K562 (cell line): ENCODE data around the gene SDF4. TPM values are rescaled to one million over a fixed set of nuclear protein-coding genes. Genes with fewer than 3 reads are reported as not detected.

Experiments used
- BRF2 ChIP-seq: IDR thresholded peaks from 3 replicates; pipeline ENCODE4 v1.6.1; 2011; ENCODE audit warnings: borderline replicate concordance, mild to moderate bottlenecking; ENCODE audit not compliant: insufficient read length, insufficient read depth
- CHD4 ChIP-seq: fragments of 200-600 bp; sonication (generic); IDR thresholded peaks from 3 replicates; pipeline ENCODE4 v1.6.1; 2012; ENCODE audit warnings: low read depth, mild to moderate bottlenecking, mixed read lengths, low read length, inconsistent platforms; ENCODE audit not compliant: insufficient read depth, insufficient replicate concordance, poor library complexity, severe bottlenecking
- FOXA1 ChIP-seq: fragments of 450-650 bp; IDR thresholded peaks from 2 replicates; pipeline ENCODE4 v1.6.1; 2016; ENCODE audit warnings: mild to moderate bottlenecking, borderline replicate concordance
- FOXA3 ChIP-seq, 2 experiments: fragments of 450-650 bp in 1 of 2; sonication (generic) in 1 of 2; formaldehyde crosslinking; IDR thresholded peaks in 1 of 2; conservative IDR thresholded peaks in 1 of 2; 2 replicates each; pipeline versions ENCODE4 v1.4.0 to v1.8.0; 2020 to 2022; ENCODE audit warnings: mild to moderate bottlenecking in 2 of 2, missing genetic modification reagents in 1 of 2
- GATAD2B ChIP-seq: fragments of 450-650 bp; IDR thresholded peaks from 2 replicates; pipeline ENCODE4 v1.6.1; 2017; ENCODE audit warnings: mild to moderate bottlenecking, borderline replicate concordance
- MBD2 ChIP-seq: sonication (generic); IDR thresholded peaks from 2 replicates; pipeline ENCODE4 v1.6.1; 2016; ENCODE audit warnings: low read depth, borderline replicate concordance
- MCM2 ChIP-seq: fragments of 450-650 bp; IDR thresholded peaks from 2 replicates; pipeline ENCODE4 v1.6.1; 2017; ENCODE audit warnings: low read depth, mild to moderate bottlenecking
- MCM5 ChIP-seq: fragments of 450-650 bp; IDR thresholded peaks from 2 replicates; pipeline ENCODE4 v1.6.1; 2016; ENCODE audit warnings: low read depth
- MEF2A ChIP-seq: IDR thresholded peaks from 2 replicates; pipeline ENCODE4 v1.6.1; 2011; ENCODE audit warnings: low read depth, mild to moderate bottlenecking, low read length, moderate library complexity; ENCODE audit not compliant: control insufficient read depth
- MLX ChIP-seq, 2 experiments: fragments of 450-650 bp in 1 of 2; sonication (generic) in 1 of 2; formaldehyde crosslinking; conservative IDR thresholded peaks; 2 replicates each; pipeline versions ENCODE4 v1.4.0 to v1.8.1; 2020 to 2022; ENCODE audit warnings: mild to moderate bottlenecking in 1 of 2, missing genetic modification reagents in 1 of 2
- NR2C1 ChIP-seq, 2 experiments: fragments of 450-650 bp; IDR thresholded peaks; 2 replicates each; pipeline ENCODE4 v1.6.1; 2017; ENCODE audit warnings: mild to moderate bottlenecking in 2 of 2, antibody characterized with exemption in 1 of 2, inconsistent platforms in 1 of 2, missing compliant biosample characterization in 1 of 2, missing genetic modification characterization in 1 of 2
- PHTF2 ChIP-seq: fragments of 250-450 bp; sonication (Bioruptor Pico); IDR thresholded peaks from 2 replicates; pipeline ENCODE4 v1.5.0; 2021; ENCODE audit warnings: mild to moderate bottlenecking
- PKNOX1 ChIP-seq: fragments of 450-650 bp; IDR thresholded peaks from 2 replicates; pipeline ENCODE4 v1.6.1; 2016
- POLR2G ChIP-seq: fragments of 200-400 bp; formaldehyde crosslinking; IDR thresholded peaks from 2 replicates; pipeline ENCODE4 v1.6.1; 2017; ENCODE audit warnings: low read depth, mild to moderate bottlenecking, antibody characterized with exemption, low read length, moderate library complexity
- SMARCB1 ChIP-seq: IDR thresholded peaks from 2 replicates; pipeline ENCODE4 v1.6.1; 2011; ENCODE audit warnings: improper control_type of control experiment, low read depth; ENCODE audit not compliant: insufficient read length
- THRA ChIP-seq: fragments of 450-650 bp; IDR thresholded peaks from 2 replicates; pipeline ENCODE4 v1.6.1; 2017; ENCODE audit warnings: mild to moderate bottlenecking, moderate library complexity
- U2AF1 ChIP-seq: fragments of 200-400 bp; formaldehyde crosslinking; optimal IDR thresholded peaks from 2 replicates; pipeline ENCODE3; 2017; ENCODE audit warnings: mild to moderate bottlenecking, low read depth, low read length, moderate library complexity
- ZKSCAN3 ChIP-seq: fragments of 250-450 bp; sonication (Bioruptor Pico); IDR thresholded peaks from 2 replicates; pipeline ENCODE4 v1.4.0; 2020
- ZNF197 ChIP-seq: fragments of 200-800 bp; sonication (Bioruptor generic); IDR thresholded peaks from 2 replicates; pipeline ENCODE4 v1.6.1; 2016; ENCODE audit warnings: low read depth, missing genetic modification characterization, missing compliant biosample characterization
- ZNF232 ChIP-seq: sonication (generic); formaldehyde crosslinking; IDR thresholded peaks from 2 replicates; pipeline ENCODE4 v1.8.0; 2022; ENCODE audit warnings: mild to moderate bottlenecking, missing genetic modification reagents
- ZNF398 ChIP-seq: fragments of 250-450 bp; sonication (Bioruptor Pico); IDR thresholded peaks from 2 replicates; pipeline ENCODE4 v1.8.0; 2021; ENCODE audit warnings: moderate library complexity, mild to moderate bottlenecking, inconsistent platforms
- ZNF699 ChIP-seq: fragments of 250-450 bp; sonication (Bioruptor Pico); IDR thresholded peaks from 2 replicates; pipeline ENCODE4 v1.8.0; 2021; ENCODE audit warnings: mild to moderate bottlenecking, moderate library complexity; ENCODE audit not compliant: insufficient replicate concordance
- polyA plus RNA-seq, 8 experiments: library from polyadenylated mRNA; depleted of rRNA in 4 of 8; stranded (reverse) in 5 of 8; unstranded in 3 of 8; fragments of >200 nt; fragmentation: Nextera tagmentation in 2 of 8; fragmentation: Illumina TruSeq in 1 of 8; extraction: Ambion mirVana in 2 of 8; extraction: Trizol in 1 of 8; gene quantifications; 2 replicates each; pipeline versions ENCODE4 v1.2.1 to v1.2.3, GENCODE V29; 2011 to 2014; ENCODE audit warnings: inconsistent platforms in 1 of 8, missing spikeins in 1 of 8
- total RNA-seq, 7 experiments: library from RNA; depleted of rRNA in 6 of 7; stranded (reverse); fragments of >200 nt in 6 of 7; fragmentation: Illumina TruSeq in 2 of 7; extraction: Trizol in 2 of 7; gene quantifications; 2 replicates each; pipeline versions ENCODE4 v1.2.1 to v1.2.3, GENCODE V29; 2011 to 2021; ENCODE audit warnings: low replicate concordance in 1 of 7

SDF4 gene
- total and polyA plus RNA-seq, 9 of the 15 experiments (the other 6 are each of a cell fraction or from before 2014, with no cell fraction given): 0.35 to 160 (median 65.2) TPM

GRCh38 chr1:1185101-1185765 lies 46.6 kb downstream of the SDF4 start (continued):
- TF ChIP-seq BRF2: no peak
- no peak for TF ChIP-seq SMARCB1
- peak; percentile 75 for TF ChIP-seq POLR2G
- no peak for TF ChIP-seq ZNF398 (CRISPR knock-in tag)
- no peak for TF ChIP-seq U2AF1
- no peak for TF ChIP-seq MBD2
- TF ChIP-seq ZKSCAN3 (CRISPR knock-in tag): no peak
- no peak for TF ChIP-seq CHD4
- TF ChIP-seq MCM5: no peak
- no peak for TF ChIP-seq FOXA1
- TF ChIP-seq ZNF699 (CRISPR knock-in tag): no peak
- no peak for TF ChIP-seq ZNF197 (CRISPR knock-in tag)
- no peak for TF ChIP-seq MEF2A
- no peak for TF ChIP-seq THRA
- TF ChIP-seq PKNOX1: no peak
- no peak for TF ChIP-seq MLX (CRISPR knock-in tag; conservative IDR thresholded peaks at IDR 0.05)
- no peak for TF ChIP-seq MCM2
- peak; percentile 33; the same call in 1 of the 2 replicates for TF ChIP-seq GATAD2B
- no peak for TF ChIP-seq PHTF2 (CRISPR knock-in tag)
- TF ChIP-seq ZNF232 (CRISPR knock-in tag): no peak
- no peak for TF ChIP-seq NR2C1 (IDR thresholded peaks at IDR 0.05)
- TF ChIP-seq NR2C1 (tag; IDR thresholded peaks at IDR 0.05): no peak; the same call in 1 of the 2 replicates
- TF ChIP-seq FOXA3 (CRISPR knock-in tag; conservative IDR thresholded peaks at IDR 0.05 in 1 of 2, IDR thresholded peaks at IDR 0.05 in 1 of 2): no peak
